Measurements from ENCODE around the gene ORAI1.

Gene ORAI1

DNA sequence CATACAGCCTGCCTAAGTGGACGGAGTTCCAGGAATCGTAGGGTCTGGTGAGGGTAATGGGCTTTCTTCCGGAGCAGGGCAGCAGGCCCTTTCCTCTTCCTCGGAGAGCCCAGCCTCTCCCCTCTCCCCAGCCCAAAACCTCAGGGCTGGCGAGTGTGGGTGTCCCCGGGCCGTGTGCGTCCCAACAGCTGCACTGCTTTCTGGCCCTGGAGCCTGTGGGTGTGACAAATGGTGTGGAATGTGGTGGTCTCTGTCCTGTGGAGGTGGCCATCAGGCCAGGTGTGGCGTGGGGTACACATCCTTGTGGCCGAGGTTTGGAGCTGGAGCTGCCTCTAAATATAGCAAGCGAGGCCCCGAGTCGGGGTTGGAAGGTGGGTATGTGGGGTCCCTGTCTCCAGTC, 8.5 kb downstream of the ORAI1 start:
- H3K4me3 ChIP-seq (ENCODE audit: control insufficient read depth, low read depth, low read length) = no peak overlapping the region
- no peak for DNase-seq (ENCODE audit: low read depth)
- TF ChIP-seq, protein P1, sequence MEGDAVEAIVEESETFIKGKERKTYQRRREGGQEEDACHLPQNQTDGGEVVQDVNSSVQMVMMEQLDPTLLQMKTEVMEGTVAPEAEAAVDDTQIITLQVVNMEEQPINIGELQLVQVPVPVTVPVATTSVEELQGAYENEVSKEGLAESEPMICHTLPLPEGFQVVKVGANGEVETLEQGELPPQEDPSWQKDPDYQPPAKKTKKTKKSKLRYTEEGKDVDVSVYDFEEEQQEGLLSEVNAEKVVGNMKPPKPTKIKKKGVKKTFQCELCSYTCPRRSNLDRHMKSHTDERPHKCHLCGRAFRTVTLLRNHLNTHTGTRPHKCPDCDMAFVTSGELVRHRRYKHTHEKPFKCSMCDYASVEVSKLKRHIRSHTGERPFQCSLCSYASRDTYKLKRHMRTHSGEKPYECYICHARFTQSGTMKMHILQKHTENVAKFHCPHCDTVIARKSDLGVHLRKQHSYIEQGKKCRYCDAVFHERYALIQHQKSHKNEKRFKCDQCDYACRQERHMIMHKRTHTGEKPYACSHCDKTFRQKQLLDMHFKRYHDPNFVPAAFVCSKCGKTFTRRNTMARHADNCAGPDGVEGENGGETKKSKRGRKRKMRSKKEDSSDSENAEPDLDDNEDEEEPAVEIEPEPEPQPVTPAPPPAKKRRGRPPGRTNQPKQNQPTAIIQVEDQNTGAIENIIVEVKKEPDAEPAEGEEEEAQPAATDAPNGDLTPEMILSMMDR (IDR thresholded peaks at IDR 0.05; ENCODE audit: control insufficient read depth, insufficient read depth, low read depth, low read length, missing control alignments) = no peak

DNA sequence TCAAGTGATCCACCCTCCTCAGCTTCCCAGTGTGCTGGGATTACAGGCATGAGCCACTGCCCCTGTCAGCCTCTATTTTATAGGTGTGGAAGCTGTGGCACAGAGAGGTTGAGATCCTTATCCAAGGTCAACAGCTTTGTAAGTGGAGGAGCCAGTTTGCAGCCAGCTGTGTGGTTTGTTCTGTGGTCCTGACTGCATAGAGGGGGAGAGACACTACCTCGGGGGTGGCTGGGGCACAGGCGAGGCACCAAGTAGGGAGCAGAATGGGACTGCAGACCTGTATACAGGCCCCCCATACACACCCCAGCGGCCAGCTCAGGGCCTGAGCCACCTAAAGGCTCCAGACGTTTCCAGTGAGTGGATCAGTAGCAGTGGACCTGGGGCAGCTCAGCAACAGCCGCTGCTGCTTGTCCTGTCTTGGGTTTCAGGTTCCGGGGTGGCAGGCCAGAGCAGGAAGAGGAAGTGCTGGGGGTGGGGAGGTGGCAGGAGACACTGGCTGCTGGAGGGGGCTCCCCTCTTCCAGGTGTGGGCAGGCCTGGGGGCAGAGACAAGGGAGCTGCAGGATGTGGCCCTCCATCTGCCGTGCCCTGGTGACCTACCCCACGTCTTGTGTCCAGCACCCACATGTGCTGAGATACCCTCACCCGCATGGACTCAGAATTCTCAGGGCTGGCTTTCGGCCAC, 11.0 kb downstream of the ORAI1 start:
- H3K4me3 ChIP-seq (ENCODE audit: control insufficient read depth, low read depth, low read length) = no peak overlapping the region
- no peak for DNase-seq (ENCODE audit: low read depth)
- TF ChIP-seq, protein P1 (IDR thresholded peaks at IDR 0.05; ENCODE audit: control insufficient read depth, insufficient read depth, low read depth, low read length, missing control alignments) = no peak

DNA sequence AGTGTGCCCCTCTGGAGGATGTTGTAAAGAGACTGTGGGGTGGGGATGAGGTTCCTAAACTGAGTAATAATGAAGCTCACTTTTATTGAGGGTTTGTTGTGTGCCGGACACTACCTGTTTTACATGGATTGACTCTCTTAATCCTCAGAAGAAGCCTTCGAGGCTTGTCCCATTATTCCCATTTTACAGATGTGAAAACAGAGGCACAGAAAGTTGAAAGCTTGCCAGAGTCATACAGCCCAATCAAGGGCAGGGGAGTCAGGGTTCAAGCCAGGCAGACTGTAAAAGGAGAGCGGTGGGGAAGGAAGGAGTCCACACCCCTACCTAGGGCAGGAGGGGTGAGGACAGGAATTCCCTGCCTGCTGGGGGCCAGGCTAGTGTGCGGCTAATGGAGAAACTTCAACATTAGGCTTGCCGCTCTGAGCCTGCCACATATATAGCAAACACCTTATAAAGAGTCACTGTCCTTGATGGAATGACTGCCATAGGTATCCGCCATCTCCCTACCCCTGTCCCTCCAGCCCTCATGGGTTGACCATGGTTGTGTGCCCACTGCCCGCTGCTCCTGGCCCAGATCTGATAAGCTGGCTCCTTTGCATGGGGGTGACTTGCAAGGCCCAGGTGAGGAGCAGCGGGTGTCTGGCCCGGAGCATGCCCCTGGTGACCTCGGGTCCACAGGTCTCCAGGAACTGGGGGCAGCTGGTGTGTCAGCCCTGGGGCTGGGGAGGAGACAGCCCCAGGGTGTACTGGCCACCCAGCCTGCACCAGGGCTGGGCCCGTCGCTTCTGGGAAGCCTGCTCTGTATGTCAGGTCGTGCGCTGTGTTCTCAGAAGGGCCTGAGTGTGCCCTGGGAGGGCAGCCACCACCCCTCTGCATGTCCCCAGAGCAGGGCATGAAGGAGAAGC, 12.2 kb downstream of the ORAI1 start:
- no peak for DNase-seq (ENCODE audit: low read depth)
- no peak overlapping the region for H3K4me3 ChIP-seq (ENCODE audit: control insufficient read depth, low read depth, low read length)
- TF ChIP-seq, protein P1 (IDR thresholded peaks at IDR 0.05; ENCODE audit: control insufficient read depth, insufficient read depth, low read depth, low read length, missing control alignments) = no peak

DNA sequence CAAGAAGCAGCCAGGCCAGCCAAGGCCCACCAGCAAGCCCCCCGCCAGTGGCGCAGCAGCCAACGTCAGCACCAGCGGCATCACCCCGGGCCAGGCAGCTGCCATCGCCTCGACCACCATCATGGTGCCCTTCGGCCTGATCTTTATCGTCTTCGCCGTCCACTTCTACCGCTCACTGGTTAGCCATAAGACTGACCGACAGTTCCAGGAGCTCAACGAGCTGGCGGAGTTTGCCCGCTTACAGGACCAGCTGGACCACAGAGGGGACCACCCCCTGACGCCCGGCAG, 15.0 kb downstream of the ORAI1 start:
- no peak for DNase-seq (ENCODE audit: low read depth)
- TF ChIP-seq, protein P1 (IDR thresholded peaks at IDR 0.05; ENCODE audit: control insufficient read depth, insufficient read depth, low read depth, low read length, missing control alignments) = no peak
- no peak overlapping the region for H3K4me3 ChIP-seq (ENCODE audit: control insufficient read depth, low read depth, low read length)

DNA sequence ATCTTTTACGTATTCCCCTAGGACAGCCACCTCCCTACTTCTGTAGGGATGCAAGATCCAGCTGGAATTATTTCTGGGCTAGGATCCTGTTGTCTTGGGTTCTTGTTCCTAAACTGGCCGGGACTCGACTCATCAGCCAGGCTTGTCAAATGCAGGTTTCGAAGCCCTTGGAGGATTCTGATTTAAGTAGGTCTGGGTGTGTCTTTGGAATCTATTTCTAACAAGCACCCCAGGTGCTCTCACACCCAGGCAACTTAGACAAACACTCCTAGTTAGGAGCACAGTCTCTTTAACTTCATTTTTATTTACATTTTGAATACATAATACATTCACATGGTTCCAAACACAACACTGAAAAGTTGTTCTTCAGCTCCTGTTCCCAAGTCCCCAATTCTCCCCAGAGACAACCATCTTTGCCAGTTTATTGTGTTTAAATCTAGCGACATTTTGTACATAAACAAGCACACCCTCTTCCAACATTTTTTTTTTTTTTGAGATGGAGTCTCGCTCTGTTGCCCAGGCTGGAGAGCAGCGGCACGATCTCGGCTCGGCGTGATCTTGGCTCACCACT, 22.2 kb downstream of the ORAI1 start:
- TF ChIP-seq, protein P1 (IDR thresholded peaks at IDR 0.05; ENCODE audit: control insufficient read depth, insufficient read depth, low read depth, low read length, missing control alignments) = no peak
- no peak for DNase-seq (ENCODE audit: low read depth)

DNA sequence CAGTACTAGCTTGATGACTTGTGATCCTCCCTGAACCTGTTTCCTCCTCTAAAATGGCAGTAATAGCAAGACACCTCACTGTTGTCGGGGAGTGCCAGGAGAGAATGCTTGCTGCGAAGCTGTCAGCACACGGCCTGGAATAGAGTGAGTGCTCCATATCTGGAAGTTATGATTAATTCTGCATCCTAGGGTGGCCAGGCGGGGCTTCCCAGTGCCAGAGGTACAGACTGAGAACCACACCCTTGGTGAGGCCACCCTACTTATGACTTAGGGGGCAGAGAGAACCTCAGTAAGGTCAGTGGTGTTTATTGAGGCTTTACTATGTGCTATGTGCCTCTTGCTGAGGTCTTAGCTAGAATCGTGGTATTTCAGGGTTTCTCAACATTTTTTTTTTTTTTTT, 23.0 kb downstream of the ORAI1 start:
- H3K4me3 ChIP-seq (ENCODE audit: control insufficient read depth, low read depth, low read length) = no peak overlapping the region
- no peak for DNase-seq (ENCODE audit: low read depth)
- TF ChIP-seq, protein P1 (IDR thresholded peaks at IDR 0.05; ENCODE audit: control insufficient read depth, insufficient read depth, low read depth, low read length, missing control alignments) = no peak

More for the DNA sequence above, 22.2 kb downstream of the ORAI1 start:
- no peak overlapping the region for H3K4me3 ChIP-seq (ENCODE audit: control insufficient read depth, low read depth, low read length)

Measured in AG09309 (cell line).